ENCODE data around the gene MLF2.

DNA sequence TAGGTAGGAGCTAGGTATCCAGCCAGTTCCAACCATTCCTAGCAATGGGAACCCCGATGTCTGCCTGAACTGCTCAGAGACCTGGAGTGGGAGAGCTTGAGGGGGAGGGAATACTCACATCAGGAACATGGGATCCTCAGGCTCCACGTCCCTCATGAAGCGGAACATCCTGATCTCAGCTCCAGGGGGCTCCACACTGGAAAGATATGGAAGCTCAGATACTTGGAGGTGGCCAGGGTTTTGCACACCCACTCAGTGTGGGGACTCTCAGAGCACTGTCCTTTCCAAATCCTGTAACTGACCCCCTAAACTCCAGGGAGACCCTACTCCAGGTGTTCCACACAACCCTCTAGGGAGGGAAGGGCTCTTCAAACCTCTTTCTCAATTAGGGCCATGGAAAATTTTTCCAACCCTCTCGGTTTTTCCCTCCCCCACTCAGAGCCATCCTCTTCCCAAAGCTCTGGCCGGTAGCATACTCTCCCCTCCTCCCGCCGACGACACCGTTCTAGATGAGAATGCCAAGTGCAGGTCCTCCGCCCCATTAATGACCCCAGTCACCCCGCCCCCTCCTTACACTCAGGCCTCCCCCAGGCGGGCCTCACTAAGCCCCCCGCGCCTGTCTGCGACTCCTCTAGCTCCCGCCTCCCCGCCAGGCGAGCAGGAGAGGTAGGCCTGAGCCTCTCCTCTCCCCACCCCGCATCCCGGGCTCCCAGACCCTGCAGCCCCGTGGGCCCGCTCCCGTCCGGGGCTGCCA lies 597 bp downstream of the MLF2 start:
- TF ChIP-seq, protein P1, sequence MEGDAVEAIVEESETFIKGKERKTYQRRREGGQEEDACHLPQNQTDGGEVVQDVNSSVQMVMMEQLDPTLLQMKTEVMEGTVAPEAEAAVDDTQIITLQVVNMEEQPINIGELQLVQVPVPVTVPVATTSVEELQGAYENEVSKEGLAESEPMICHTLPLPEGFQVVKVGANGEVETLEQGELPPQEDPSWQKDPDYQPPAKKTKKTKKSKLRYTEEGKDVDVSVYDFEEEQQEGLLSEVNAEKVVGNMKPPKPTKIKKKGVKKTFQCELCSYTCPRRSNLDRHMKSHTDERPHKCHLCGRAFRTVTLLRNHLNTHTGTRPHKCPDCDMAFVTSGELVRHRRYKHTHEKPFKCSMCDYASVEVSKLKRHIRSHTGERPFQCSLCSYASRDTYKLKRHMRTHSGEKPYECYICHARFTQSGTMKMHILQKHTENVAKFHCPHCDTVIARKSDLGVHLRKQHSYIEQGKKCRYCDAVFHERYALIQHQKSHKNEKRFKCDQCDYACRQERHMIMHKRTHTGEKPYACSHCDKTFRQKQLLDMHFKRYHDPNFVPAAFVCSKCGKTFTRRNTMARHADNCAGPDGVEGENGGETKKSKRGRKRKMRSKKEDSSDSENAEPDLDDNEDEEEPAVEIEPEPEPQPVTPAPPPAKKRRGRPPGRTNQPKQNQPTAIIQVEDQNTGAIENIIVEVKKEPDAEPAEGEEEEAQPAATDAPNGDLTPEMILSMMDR (conservative IDR thresholded peaks at IDR 0.05; ENCODE audit: low read length): 0 out of 2 replicates have a peak, but pooled peaks have one; percentile 25
- TF ChIP-seq EZH2phosphoT487 (IDR thresholded peaks at IDR 0.05; ENCODE audit: borderline replicate concordance, low read depth, low read length): no peak

Measured in OCI-LY7 (cell line).